CD14-positive monocyte (primary cell): ENCODE results near the gene GNPNAT1. TPM values are rescaled to one million over a fixed set of nuclear protein-coding genes. Genes with fewer than 3 reads are reported as not detected.

Experiments used
- polyA plus RNA-seq, 3 donors: library from polyadenylated mRNA; depleted of rRNA in 1 of 3; unstranded in 2 of 3; stranded (reverse) in 1 of 3; fragments of 300-500 nt in 2 of 3; fragments of >200 nt in 1 of 3; fragmentation: Illumina TruSeq in 2 of 3; gene quantifications; 1 replicate in 2 of 3; 2 replicates in 1 of 3; pipeline ENCODE4 v1.2.3, GENCODE V29; 2012 to 2021
- small RNA-seq: library from RNA; depleted of rRNA; stranded (forward); fragments of <200 nt; gene quantifications from one replicate; pipeline ENCODE3, GENCODE V24; 2012; ENCODE audit warnings: low read depth; ENCODE audit not compliant: insufficient read length

The GNPNAT1 gene
- polyA plus RNA-seq, 3 donors = 1.1 to 3.1 (median 1.9) TPM

Small RNA genes lying within 50 kb of the gene (small RNA-seq; reads per million reads assigned to genes)
- not detected for gene AL139317.2

Other genes starting within 250 kb of the GNPNAT1 start
- gene TXNDC16, start 239.1 kb downstream of the GNPNAT1 start, polyA plus RNA-seq = 1 to 10 TPM; 2.6 to 4.1 (median 3.8) TPM
- under 1 TPM in 1 of 3 donors, not detected in 2; 0.04 TPM for gene GPR137C, start 238.8 kb downstream of the GNPNAT1 start, polyA plus RNA-seq
- gene ERO1A, start 96.0 kb downstream of the GNPNAT1 start, polyA plus RNA-seq = 10 to 100 TPM; 22.1 to 39.5 (median 29.2) TPM
- gene PSMC6, start 84.4 kb downstream of the GNPNAT1 start, polyA plus RNA-seq = 10 to 100 TPM; 46.9 to 64.3 (median 48.6) TPM
- gene STYX, start 61.4 kb downstream of the GNPNAT1 start, polyA plus RNA-seq = 10 to 100 TPM in 2 of 3 donors, 1 to 10 TPM in 1; 7.3 to 16.7 (median 12.0) TPM
- gene FERMT2, start 159.4 kb upstream of the GNPNAT1 start, polyA plus RNA-seq = not detected